H9 (cell line): Measurements from ENCODE around the gene ISYNA1. TPM values are rescaled to one million over a fixed set of nuclear protein-coding genes. Genes with fewer than 3 reads are reported as not detected.

Experiments
- DNase-seq: peaks from one replicate; pipeline ENCODE4 v3.0.0-alpha.2; 2017
- H2AFZ ChIP-seq: one replicate; pipeline ENCODE4 v1.6.1; 2013; ENCODE audit warnings: mild to moderate bottlenecking, low read length, control low read depth, moderate library complexity
- H2AK5ac ChIP-seq: 2 replicates; pipeline ENCODE4 v1.6.1; 2013; ENCODE audit warnings: low read length, control low read depth, mixed read lengths; ENCODE audit not compliant: insufficient read length
- H2BK120ac ChIP-seq: one replicate; pipeline ENCODE4 v1.6.1; 2013; ENCODE audit warnings: low read depth, mild to moderate bottlenecking, low read length, control low read depth, inconsistent platforms; ENCODE audit not compliant: poor library complexity, severe bottlenecking
- H2BK12ac ChIP-seq: 2 replicates; pipeline ENCODE4 v1.6.1; 2013; ENCODE audit warnings: low read length, control low read depth, mixed read lengths, low read depth; ENCODE audit not compliant: insufficient read length
- H2BK15ac ChIP-seq: 2 replicates; pipeline ENCODE4 v1.6.1; 2013; ENCODE audit warnings: low read depth, low read length, control low read depth
- H2BK20ac ChIP-seq: one replicate; pipeline ENCODE4 v1.6.1; 2013; ENCODE audit warnings: low read depth, mild to moderate bottlenecking, low read length, control low read depth, inconsistent platforms; ENCODE audit not compliant: poor library complexity, severe bottlenecking
- H2BK5ac ChIP-seq: 2 replicates; pipeline ENCODE4 v1.6.1; 2013; ENCODE audit warnings: low read length, control low read depth, mixed read lengths; ENCODE audit not compliant: insufficient read length
- H3K14ac ChIP-seq: 2 replicates; pipeline ENCODE4 v1.6.1; 2013; ENCODE audit warnings: low read length, control low read depth; ENCODE audit not compliant: insufficient read depth
- H3K18ac ChIP-seq: 2 replicates; pipeline ENCODE4 v1.6.1; 2013; ENCODE audit warnings: low read depth, mild to moderate bottlenecking, mixed read lengths, low read length, control low read depth; ENCODE audit not compliant: insufficient read length
- H3K23ac ChIP-seq: 2 replicates; pipeline ENCODE4 v1.6.1; 2013; ENCODE audit warnings: low read length, control low read depth, mixed read lengths, low read depth; ENCODE audit not compliant: insufficient read length
- H3K23me2 ChIP-seq: 2 replicates; pipeline ENCODE4 v1.6.1; 2013; ENCODE audit warnings: low read depth, mild to moderate bottlenecking, mixed read lengths, low read length, control low read depth; ENCODE audit not compliant: insufficient read length, poor library complexity, severe bottlenecking
- H3K27ac ChIP-seq: 2 replicates; pipeline ENCODE4 v1.5.1; 2013; ENCODE audit warnings: low read length, control low read depth, mixed read lengths, low read depth; ENCODE audit not compliant: insufficient read length
- H3K27me3 ChIP-seq: 2 replicates; pipeline ENCODE4 v1.6.1; 2013; ENCODE audit warnings: low read length, control low read depth, inconsistent platforms; ENCODE audit not compliant: insufficient read depth
- H3K4ac ChIP-seq: 2 replicates; pipeline ENCODE4 v1.6.1; 2013; ENCODE audit warnings: low read depth, mild to moderate bottlenecking, control low read depth, inconsistent platforms, low read length, moderate library complexity
- H3K4me1 ChIP-seq: 2 replicates; pipeline ENCODE4 v1.6.1; 2013; ENCODE audit warnings: low read length, control low read depth, inconsistent platforms; ENCODE audit not compliant: insufficient read depth
- H3K4me2 ChIP-seq: 2 replicates; pipeline ENCODE4 v1.6.1; 2013; ENCODE audit warnings: low read length, control low read depth, mixed read lengths; ENCODE audit not compliant: insufficient read length, insufficient read depth
- H3K56ac ChIP-seq: 2 replicates; pipeline ENCODE4 v1.6.1; 2013; ENCODE audit warnings: low read depth, mild to moderate bottlenecking, mixed read lengths, low read length, control low read depth; ENCODE audit not compliant: insufficient read length
- H3K79me1 ChIP-seq: 2 replicates; pipeline ENCODE4 v1.6.1; 2013; ENCODE audit warnings: low read depth, mild to moderate bottlenecking, moderate library complexity, low read length, control low read depth, inconsistent platforms; ENCODE audit not compliant: insufficient read depth, poor library complexity, severe bottlenecking
- H3K79me2 ChIP-seq: 2 replicates; pipeline ENCODE4 v1.6.1; 2013; ENCODE audit warnings: low read length, control low read depth, inconsistent platforms; ENCODE audit not compliant: insufficient read depth
- H3K9ac ChIP-seq: 2 replicates; pipeline ENCODE4 v1.6.1; 2013; ENCODE audit warnings: low read length, control low read depth, mixed read lengths; ENCODE audit not compliant: insufficient read length; ENCODE audit errors: extremely low read depth
- H3K9me3 ChIP-seq: one replicate; pipeline ENCODE4 v1.6.1; 2013; ENCODE audit warnings: low read depth, low read length, inconsistent platforms; ENCODE audit not compliant: control insufficient read depth
- H3T11ph ChIP-seq: one replicate; pipeline ENCODE4 v1.6.1; 2013; ENCODE audit warnings: mild to moderate bottlenecking, low read length, control low read depth, inconsistent platforms
- H4K20me1 ChIP-seq: one replicate; pipeline ENCODE4 v1.6.1; 2013; ENCODE audit not compliant: control insufficient read depth, insufficient read length, insufficient read depth
- H4K5ac ChIP-seq: 2 replicates; pipeline ENCODE4 v1.6.1; 2013; ENCODE audit warnings: low read depth, mild to moderate bottlenecking, mixed read lengths, low read length, control low read depth; ENCODE audit not compliant: insufficient read length
- H4K8ac ChIP-seq: replicated peaks from 2 replicates; pipeline ENCODE4 v1.6.1; 2013; ENCODE audit warnings: low read length, control low read depth, mixed read lengths, low read depth; ENCODE audit not compliant: insufficient read length
- H4K91ac ChIP-seq: 2 replicates; pipeline ENCODE4 v1.6.1; 2013; ENCODE audit warnings: low read depth, mild to moderate bottlenecking, moderate library complexity, mixed read lengths, low read length, control low read depth; ENCODE audit not compliant: insufficient read length
- H3K27ac Mint-ChIP-seq, 3 experiments: 2 replicates in 2 of 3; 3 replicates in 1 of 3; pipeline ENCODE4 v1.8.0; 2020 to 2021; ENCODE audit warnings: mixed read lengths in 3 of 3, mild to moderate bottlenecking in 1 of 3, moderate library complexity in 1 of 3
- H3K27me3 Mint-ChIP-seq: 2 replicates; pipeline ENCODE4 v1.8.0; 2021; ENCODE audit warnings: low read depth, mild to moderate bottlenecking, moderate library complexity, mixed read lengths
- H3K36me3 Mint-ChIP-seq, 3 experiments: 2 replicates in 2 of 3; 3 replicates in 1 of 3; pipeline ENCODE4 v1.8.0; 2020 to 2021; ENCODE audit warnings: low read depth in 3 of 3, mixed read lengths in 3 of 3; ENCODE audit not compliant: insufficient read depth in 1 of 3
- H3K4me1 Mint-ChIP-seq, 2 experiments: 2 replicates each; pipeline ENCODE4 v1.8.0; 2020; ENCODE audit warnings: mixed read lengths in 2 of 2
- H3K4me3 Mint-ChIP-seq, 2 experiments: 2 replicates in 1 of 2; 3 replicates in 1 of 2; pipeline ENCODE4 v1.8.0; 2020 to 2021; ENCODE audit warnings: mild to moderate bottlenecking in 2 of 2, mixed read lengths in 2 of 2, moderate library complexity in 1 of 2
- H3K9me3 Mint-ChIP-seq, 2 experiments: 2 replicates in 1 of 2; 3 replicates in 1 of 2; pipeline ENCODE4 v1.8.0; 2020; ENCODE audit warnings: mild to moderate bottlenecking in 2 of 2, mixed read lengths in 2 of 2, moderate library complexity in 1 of 2
- WGBS: extraction: QIAGEN DNeasy Blood & Tissue Kit; methylation state at CpG from one replicate; pipeline ENCODE4 v1.1.7; 2013; ENCODE audit warnings: missing lambda C conversion rate, low lambda C conversion rate, mixed read lengths; ENCODE audit not compliant: insufficient read length; ENCODE audit errors: extremely low coverage; 5-methylcytosine and 5-hydroxymethylcytosine counted together
- total RNA-seq: library from RNA; stranded (reverse); gene quantifications from 2 replicates; pipeline ENCODE4 v1.2.1, GENCODE V29; 2021
- TF ChIP-seq, protein P1 (sequence below): fragments of 200-600 bp; sonication (generic); conservative IDR thresholded peaks from 3 replicates; pipeline ENCODE4 v1.8.0; 2021; ENCODE audit warnings: antibody characterized with exemption, mild to moderate bottlenecking

Gene ISYNA1
- total RNA-seq, 1 experiment from 2014 or later, result 241 TPM

DNA sequence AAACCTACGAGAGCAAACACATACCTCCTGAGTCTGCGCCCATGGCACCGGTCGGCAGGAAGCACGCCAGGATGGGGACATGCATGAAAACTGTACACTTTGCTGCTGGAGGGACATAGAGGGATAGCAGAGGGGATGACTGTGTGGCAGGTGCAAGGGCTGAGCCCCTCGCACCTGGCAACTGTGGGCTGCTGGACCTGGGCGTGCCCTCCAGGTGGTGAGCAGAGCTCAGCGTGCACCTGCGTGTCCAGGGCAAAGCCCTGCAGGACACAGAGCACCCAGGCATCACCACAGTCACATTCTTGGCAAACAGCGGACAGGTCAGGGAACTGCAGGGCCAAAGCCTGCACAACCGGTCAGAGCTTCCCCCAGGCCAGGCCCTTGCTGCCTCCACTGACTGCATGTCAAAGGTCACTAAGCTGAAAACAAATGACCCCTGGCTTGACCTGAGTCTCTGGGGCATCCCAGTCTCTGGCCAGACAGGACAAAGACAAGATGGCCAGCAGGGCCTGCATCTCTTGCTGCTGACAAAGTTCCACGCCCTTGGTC, 9.0 kb upstream of the ISYNA1 start:
- H4K91ac ChIP-seq, result no peak overlapping the region
- no peak overlapping the region for H3K14ac ChIP-seq
- no peak overlapping the region for H3K4me3 Mint-ChIP-seq
- no peak overlapping the region for H2BK20ac ChIP-seq
- no peak overlapping the region for H2BK12ac ChIP-seq
- no peak overlapping the region for H3T11ph ChIP-seq
- H3K56ac ChIP-seq, result no peak overlapping the region
- no peaks in the 10 kb centered on the region for H3K9me3 ChIP-seq
- no peak overlapping the region for H2BK120ac ChIP-seq
- no peak overlapping the region for H3K4me2 ChIP-seq
- no peaks in the 10 kb centered on the region for H3K79me2 ChIP-seq
- no peaks in the 10 kb centered on the region for H3K4me1 ChIP-seq
- no peaks in the 10 kb centered on the region for H3K79me1 ChIP-seq
- H3K9ac ChIP-seq, result no peak overlapping the region
- no peak overlapping the region for H2BK15ac ChIP-seq
- no peak overlapping the region for H2BK5ac ChIP-seq
- no peaks in the 10 kb centered on the region for H3K23me2 ChIP-seq
- H3K27ac Mint-ChIP-seq, result peak overlapping the region in 1 of 3 experiments; percentile 88; a peak in 2 of 7 replicates
- no peaks in the 10 kb centered on the region for H4K20me1 ChIP-seq
- no peaks in the 10 kb centered on the region for H3K27me3 ChIP-seq
- TF ChIP-seq, protein P1, sequence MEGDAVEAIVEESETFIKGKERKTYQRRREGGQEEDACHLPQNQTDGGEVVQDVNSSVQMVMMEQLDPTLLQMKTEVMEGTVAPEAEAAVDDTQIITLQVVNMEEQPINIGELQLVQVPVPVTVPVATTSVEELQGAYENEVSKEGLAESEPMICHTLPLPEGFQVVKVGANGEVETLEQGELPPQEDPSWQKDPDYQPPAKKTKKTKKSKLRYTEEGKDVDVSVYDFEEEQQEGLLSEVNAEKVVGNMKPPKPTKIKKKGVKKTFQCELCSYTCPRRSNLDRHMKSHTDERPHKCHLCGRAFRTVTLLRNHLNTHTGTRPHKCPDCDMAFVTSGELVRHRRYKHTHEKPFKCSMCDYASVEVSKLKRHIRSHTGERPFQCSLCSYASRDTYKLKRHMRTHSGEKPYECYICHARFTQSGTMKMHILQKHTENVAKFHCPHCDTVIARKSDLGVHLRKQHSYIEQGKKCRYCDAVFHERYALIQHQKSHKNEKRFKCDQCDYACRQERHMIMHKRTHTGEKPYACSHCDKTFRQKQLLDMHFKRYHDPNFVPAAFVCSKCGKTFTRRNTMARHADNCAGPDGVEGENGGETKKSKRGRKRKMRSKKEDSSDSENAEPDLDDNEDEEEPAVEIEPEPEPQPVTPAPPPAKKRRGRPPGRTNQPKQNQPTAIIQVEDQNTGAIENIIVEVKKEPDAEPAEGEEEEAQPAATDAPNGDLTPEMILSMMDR, result no peak
- peaks cover 7 to 37% (median 29%) of the 10 kb centered on the region in 3 experiments for H3K36me3 Mint-ChIP-seq
- no CpG with 5 or more reads among the region's 12 CpGs for WGBS
- H2AFZ ChIP-seq, result no peak overlapping the region
- H4K8ac ChIP-seq, result no peak overlapping the region
- no peak overlapping the region for H3K23ac ChIP-seq
- no peak overlapping the region for H3K27ac ChIP-seq
- H3K18ac ChIP-seq, result no peak overlapping the region
- H2AK5ac ChIP-seq, result no peak overlapping the region
- H3K9me3 Mint-ChIP-seq, result peaks cover 3% of the 10 kb centered on the region in 2 experiments; a peak in 3 of 5 replicates
- peaks cover 2% of the 10 kb centered on the region in 2 experiments; a peak in 2 of 4 replicates for H3K4me1 Mint-ChIP-seq
- peaks cover 1% of the 10 kb centered on the region; the same call in 1 of the 2 replicates for H3K27me3 Mint-ChIP-seq
- no peak for DNase-seq
- no peak overlapping the region for H4K5ac ChIP-seq
- no peak overlapping the region for H3K4ac ChIP-seq
